Embryonic facial prominence (tissue), 1 donor: Measurements from ENCODE around the gene TMOD4.

Experiments used
- DNase-seq: peaks from one replicate; pipeline ENCODE4 v3.0.0-alpha.2; 2016; ENCODE audit errors: extremely low spot score

Gene TMOD4

GRCh38 chr1:151142411-151143056, 33.2 kb downstream of the TMOD4 start:
- no peak for DNase-seq

GRCh38 chr1:151137789-151138188, 38.0 kb downstream of the TMOD4 start:
- no peak for DNase-seq

GRCh38 chr1:151135433-151136385, 40.1 kb downstream of the TMOD4 start:
- no peak for DNase-seq

GRCh38 chr1:151134991-151135390, 40.8 kb downstream of the TMOD4 start:
- no peak for DNase-seq

- no peak for DNase-seq
Measured at GRCh38 chr1:151134396-151134795, 41.4 kb downstream of the TMOD4 start.

GRCh38 chr1:151133018-151133806, 42.6 kb downstream of the TMOD4 start:
- DNase-seq: no peak

GRCh38 chr1:151132335-151133017, 43.3 kb downstream of the TMOD4 start:
- no peak for DNase-seq

GRCh38 chr1:151131701-151132334, 44.0 kb downstream of the TMOD4 start:
- no peak for DNase-seq

GRCh38 chr1:151130987-151131586, 44.7 kb downstream of the TMOD4 start:
- peak; percentile 90 for DNase-seq

GRCh38 chr1:151128800-151129199, 47.0 kb downstream of the TMOD4 start:
- no peak for DNase-seq

GRCh38 chr1:151124763-151125403, 50.9 kb downstream of the TMOD4 start:
- DNase-seq: no peak
